Measurements from ENCODE around the gene CTNNA2. TPM values are rescaled to one million over a fixed set of nuclear protein-coding genes. Genes with fewer than 3 reads are reported as not detected.

CTNNA2 gene
- total and polyA plus RNA-seq, 12 donors: 0.12 to 5.0 (median 1.4) TPM; not detected in 1

DNA sequence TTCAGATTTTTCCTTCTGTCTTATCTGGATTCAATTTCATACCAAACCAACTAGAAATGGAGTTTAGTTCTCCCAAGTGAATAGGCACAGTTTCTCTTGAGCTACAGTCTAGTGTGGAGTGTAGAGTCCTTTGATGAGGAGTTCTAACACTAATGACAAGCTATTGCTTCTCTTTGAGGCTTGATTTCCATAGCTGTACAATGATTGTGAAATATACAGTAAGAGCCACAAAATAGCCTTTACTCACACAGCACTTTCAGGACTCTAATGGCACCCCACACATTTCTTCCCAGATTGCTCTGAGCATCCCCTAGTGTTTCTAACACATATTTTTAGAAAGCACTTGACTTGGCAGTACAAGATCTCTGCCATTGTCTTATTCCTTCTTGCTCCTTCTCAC lies 638.4 kb downstream of the CTNNA2 start:
- H3K36me3 ChIP-seq (replicated peaks in 1 of 2): no peaks in the 10 kb centered on the region
- H3K27me3 ChIP-seq: no peaks in the 10 kb centered on the region
- intact Hi-C loops (cut with DNase I): no loop called here
- no peaks in the 10 kb centered on the region for H3K9me3 ChIP-seq (replicated peaks in 1 of 3)
- H3K4me3 ChIP-seq: no peak overlapping the region
- no peak for DNase-seq
- H3K4me1 ChIP-seq (replicated peaks in 1 of 2): no peaks in the 10 kb centered on the region
- no peak overlapping the region for H3K27ac ChIP-seq
- no peak for TF ChIP-seq POLR2A (IDR thresholded peaks at IDR 0.05)
- TF ChIP-seq, protein P1, sequence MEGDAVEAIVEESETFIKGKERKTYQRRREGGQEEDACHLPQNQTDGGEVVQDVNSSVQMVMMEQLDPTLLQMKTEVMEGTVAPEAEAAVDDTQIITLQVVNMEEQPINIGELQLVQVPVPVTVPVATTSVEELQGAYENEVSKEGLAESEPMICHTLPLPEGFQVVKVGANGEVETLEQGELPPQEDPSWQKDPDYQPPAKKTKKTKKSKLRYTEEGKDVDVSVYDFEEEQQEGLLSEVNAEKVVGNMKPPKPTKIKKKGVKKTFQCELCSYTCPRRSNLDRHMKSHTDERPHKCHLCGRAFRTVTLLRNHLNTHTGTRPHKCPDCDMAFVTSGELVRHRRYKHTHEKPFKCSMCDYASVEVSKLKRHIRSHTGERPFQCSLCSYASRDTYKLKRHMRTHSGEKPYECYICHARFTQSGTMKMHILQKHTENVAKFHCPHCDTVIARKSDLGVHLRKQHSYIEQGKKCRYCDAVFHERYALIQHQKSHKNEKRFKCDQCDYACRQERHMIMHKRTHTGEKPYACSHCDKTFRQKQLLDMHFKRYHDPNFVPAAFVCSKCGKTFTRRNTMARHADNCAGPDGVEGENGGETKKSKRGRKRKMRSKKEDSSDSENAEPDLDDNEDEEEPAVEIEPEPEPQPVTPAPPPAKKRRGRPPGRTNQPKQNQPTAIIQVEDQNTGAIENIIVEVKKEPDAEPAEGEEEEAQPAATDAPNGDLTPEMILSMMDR (IDR thresholded peaks at IDR 0.05): no peak

DNA sequence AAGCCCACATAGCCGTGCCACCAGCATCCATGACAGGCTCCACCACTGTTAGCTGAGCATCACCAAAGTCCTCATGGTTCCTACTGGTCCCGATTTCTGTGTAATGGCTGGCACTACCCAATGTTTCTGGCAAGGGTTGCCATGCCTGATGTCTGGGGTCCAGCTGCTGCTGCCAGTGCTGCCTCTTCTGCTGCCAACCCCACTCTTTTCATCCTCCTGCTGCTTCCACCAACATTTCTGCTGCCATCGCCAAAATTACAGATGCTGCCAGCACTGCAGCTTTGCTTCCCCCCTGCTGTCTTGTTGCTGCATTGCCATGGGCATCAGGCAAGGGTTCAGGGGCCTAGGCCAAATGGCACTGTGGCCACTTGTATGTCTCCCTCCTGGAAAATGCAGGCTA lies 638.8 kb downstream of the CTNNA2 start:
- no peak overlapping the region for H3K27ac ChIP-seq
- no peak overlapping the region for H3K4me3 ChIP-seq
- no peak for DNase-seq
- no peaks in the 10 kb centered on the region for H3K4me1 ChIP-seq (replicated peaks in 1 of 2)
- no peak for TF ChIP-seq POLR2A (IDR thresholded peaks at IDR 0.05)
- TF ChIP-seq, protein P1 (IDR thresholded peaks at IDR 0.05): no peak
- WGBS, 4 donors: 82 to 85% (median 83%) methylated on average over 3 of the region's 3 CpGs
- intact Hi-C loops (cut with DNase I): no loop called here
- no peaks in the 10 kb centered on the region for H3K9me3 ChIP-seq (replicated peaks in 1 of 3)
- no peaks in the 10 kb centered on the region for H3K27me3 ChIP-seq
- no peaks in the 10 kb centered on the region for H3K36me3 ChIP-seq (replicated peaks in 1 of 2)

DNA sequence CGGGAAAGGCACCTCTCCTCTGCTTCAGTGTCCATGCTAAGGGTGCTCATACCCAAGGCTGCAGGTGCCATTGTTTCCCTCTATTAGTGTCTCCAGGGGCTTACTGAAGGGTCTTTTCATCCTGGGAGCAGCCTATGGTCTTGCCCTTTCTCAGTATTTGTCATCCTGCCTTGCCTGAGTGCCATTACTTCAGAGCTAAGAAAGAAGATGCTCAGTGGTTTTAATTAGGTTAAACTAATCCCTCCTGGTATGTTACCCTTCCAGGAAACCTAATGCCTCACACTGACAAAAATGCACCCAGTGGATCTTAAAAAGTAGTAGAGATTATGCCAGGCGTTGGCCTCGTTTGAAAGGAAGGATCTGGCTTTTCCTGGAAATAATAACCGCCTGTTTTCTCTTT lies 640.3 kb downstream of the CTNNA2 start:
- intact Hi-C loops (cut with DNase I): no loop called here
- 67 to 75% (median 72%) methylated on average over 4 of the region's 4 CpGs for WGBS, 4 donors

DNA sequence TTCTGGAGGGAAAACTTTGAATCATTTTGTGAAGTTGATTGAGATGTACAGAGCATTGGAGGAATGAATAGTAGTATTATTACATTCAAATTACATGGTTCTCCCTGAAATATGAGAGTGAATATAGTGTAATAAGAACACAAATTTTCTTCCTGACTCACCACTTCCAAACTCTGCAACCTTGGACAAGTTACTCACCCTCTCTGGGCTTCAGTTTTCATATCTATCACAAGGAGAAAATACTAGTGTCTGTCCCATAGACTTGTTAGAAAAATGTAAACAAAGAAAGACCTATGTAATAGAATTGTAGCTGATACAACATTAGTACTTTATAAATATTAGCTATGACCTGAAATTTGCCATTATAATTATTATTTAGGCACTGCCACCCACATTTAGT lies 640.9 kb downstream of the CTNNA2 start:
- no peaks in the 10 kb centered on the region for H3K36me3 ChIP-seq (replicated peaks in 1 of 2)
- TF ChIP-seq, protein P1 (IDR thresholded peaks at IDR 0.05): no peak
- no peak for TF ChIP-seq POLR2A (IDR thresholded peaks at IDR 0.05)
- intact Hi-C loops (cut with DNase I): no loop called here
- no peaks in the 10 kb centered on the region for H3K9me3 ChIP-seq (replicated peaks in 1 of 3)
- H3K4me1 ChIP-seq (replicated peaks in 1 of 2): no peaks in the 10 kb centered on the region
- H3K4me3 ChIP-seq: no peak overlapping the region
- no peak for DNase-seq
- no peak overlapping the region for H3K27ac ChIP-seq
- H3K27me3 ChIP-seq: no peaks in the 10 kb centered on the region

More for the DNA sequence above, 640.3 kb downstream of the CTNNA2 start:
- Histone ChIP-seq H3K9me3 (replicated peaks in 1 of 3) (no peaks in the 10 kb centered on the region), H3K27ac (no peak overlapping the region), H3K4me3 (no peak overlapping the region), H3K27me3 (no peaks in the 10 kb centered on the region), H3K36me3 (replicated peaks in 1 of 2) (no peaks in the 10 kb centered on the region), H3K4me1 (replicated peaks in 1 of 2) (no peaks in the 10 kb centered on the region)
- DNase-seq: no peak
- TF ChIP-seq, protein P1 (IDR thresholded peaks at IDR 0.05): no peak
- TF ChIP-seq POLR2A (IDR thresholded peaks at IDR 0.05): no peak
